Endothelial cell (in vitro differentiated cells): ENCODE data around the gene TMEM170B. TPM values are rescaled to one million over a fixed set of nuclear protein-coding genes. Genes with fewer than 3 reads are reported as not detected.

ENCODE experiments used
- total RNA-seq: library from RNA; stranded (reverse); fragmentation: NEBNext Ultra II Directional; extraction: Animal tissue kit (Norgen Biotek cat#: 25700); gene quantifications from one replicate; pipeline ENCODE4 v1.2.1, GENCODE V29; 2021; ENCODE audit not compliant: unreplicated experiment

TMEM170B gene
- total RNA-seq, 1 donor from 2014 or later = 5.0 TPM

Other genes starting within 250 kb of the TMEM170B start
- not detected for gene ADTRP, start 241.1 kb downstream of the TMEM170B start, total RNA-seq